Mesenchymal stem cell (in vitro differentiated cells and primary cell): ENCODE data around the gene IFI44.

ENCODE experiments used
- DNase-seq: peaks from one replicate; pipeline ENCODE4 v3.0.0-alpha.2; 2013
- H2AFZ ChIP-seq: one replicate; pipeline ENCODE4 v1.6.1; 2013; ENCODE audit warnings: low read depth, mild to moderate bottlenecking, control low read depth, inconsistent platforms, low read length, moderate library complexity
- H2AK5ac ChIP-seq: 2 replicates; pipeline ENCODE4 v1.6.1; 2013; ENCODE audit warnings: low read length, moderate library complexity, mild to moderate bottlenecking, inconsistent platforms; ENCODE audit not compliant: severe bottlenecking
- H2BK120ac ChIP-seq: one replicate; pipeline ENCODE4 v1.6.1; 2013; ENCODE audit warnings: low read depth, mild to moderate bottlenecking, inconsistent platforms, low read length, moderate library complexity
- H2BK12ac ChIP-seq, 2 experiments: one replicate each; pipeline ENCODE4 v1.6.1; 2013; ENCODE audit warnings: inconsistent platforms in 2 of 2, low read length in 2 of 2, mild to moderate bottlenecking in 2 of 2, moderate library complexity in 2 of 2, control low read depth in 1 of 2
- H2BK15ac ChIP-seq: one replicate; pipeline ENCODE4 v1.6.1; 2013; ENCODE audit warnings: mild to moderate bottlenecking, low read depth, inconsistent platforms; ENCODE audit not compliant: poor library complexity, severe bottlenecking
- H2BK5ac ChIP-seq: 2 replicates; pipeline ENCODE4 v1.6.1; 2013; ENCODE audit warnings: low read depth, mild to moderate bottlenecking, low read length, control low read depth, inconsistent platforms; ENCODE audit not compliant: poor library complexity, severe bottlenecking
- H3K14ac ChIP-seq, 2 experiments: one replicate each; pipeline ENCODE4 v1.6.1; 2013; ENCODE audit warnings: inconsistent platforms in 2 of 2, low read length in 2 of 2, control low read depth in 1 of 2, mild to moderate bottlenecking in 1 of 2, moderate library complexity in 1 of 2
- H3K18ac ChIP-seq, 2 experiments: one replicate each; pipeline ENCODE4 v1.6.1; 2013; ENCODE audit warnings: inconsistent platforms in 2 of 2, low read length in 2 of 2, control low read depth in 1 of 2, low read depth in 1 of 2, mild to moderate bottlenecking in 1 of 2
- H3K23ac ChIP-seq, 2 experiments: one replicate each; pipeline ENCODE4 v1.6.1; 2013; ENCODE audit warnings: inconsistent platforms in 2 of 2, low read length in 2 of 2, mild to moderate bottlenecking in 2 of 2, moderate library complexity in 2 of 2, control low read depth in 1 of 2
- H3K27ac ChIP-seq: 2 replicates; pipeline ENCODE4 v1.5.1; 2013; ENCODE audit warnings: mild to moderate bottlenecking, moderate library complexity, low read length, control low read depth, inconsistent platforms; ENCODE audit not compliant: poor library complexity, severe bottlenecking
- H3K27me3 ChIP-seq, 2 experiments: 2 replicates each; pipeline versions ENCODE4 v1.6.1 to v1.7.0; 2013; ENCODE audit warnings: low read length in 2 of 2, mild to moderate bottlenecking in 2 of 2, moderate library complexity in 2 of 2, control low read depth in 1 of 2, inconsistent platforms in 1 of 2; ENCODE audit not compliant: control insufficient read depth in 1 of 2, insufficient read depth in 1 of 2
- H3K36me3 ChIP-seq, 2 experiments: 2 replicates each; pipeline versions ENCODE4 v1.6.1 to v1.7.0; 2013; ENCODE audit warnings: low read length in 2 of 2, control low read depth in 1 of 2, inconsistent platforms in 1 of 2, low read depth in 1 of 2, mild to moderate bottlenecking in 1 of 2; ENCODE audit not compliant: insufficient read depth in 2 of 2, control insufficient read depth in 1 of 2
- H3K4ac ChIP-seq, 2 experiments: one replicate each; pipeline ENCODE4 v1.6.1; 2013; ENCODE audit warnings: inconsistent platforms in 2 of 2, low read length in 2 of 2, mild to moderate bottlenecking in 2 of 2, moderate library complexity in 2 of 2, control low read depth in 1 of 2, low read depth in 1 of 2
- H3K4me1 ChIP-seq: 2 replicates; pipeline ENCODE4 v1.6.1; 2013; ENCODE audit warnings: low read depth, low read length, control low read depth; ENCODE audit not compliant: control insufficient read depth, insufficient read depth
- H3K4me2 ChIP-seq: 2 replicates; pipeline ENCODE4 v1.6.1; 2013; ENCODE audit warnings: low read length, mild to moderate bottlenecking, inconsistent platforms; ENCODE audit not compliant: poor library complexity, severe bottlenecking
- H3K4me3 ChIP-seq, 2 experiments: 2 replicates each; pipeline versions ENCODE4 v1.5.1 to v1.7.0; 2013; ENCODE audit warnings: low read length in 2 of 2, mild to moderate bottlenecking in 2 of 2, control low read depth in 1 of 2, low read depth in 1 of 2; ENCODE audit not compliant: insufficient read depth in 1 of 2
- H3K79me1 ChIP-seq: replicated peaks from 2 replicates; pipeline ENCODE4 v1.6.1; 2013; ENCODE audit warnings: mild to moderate bottlenecking, control low read depth, low read length, inconsistent platforms; ENCODE audit not compliant: poor library complexity, severe bottlenecking
- H3K9ac ChIP-seq: 2 replicates; pipeline ENCODE4 v1.7.0; 2013; ENCODE audit warnings: mild to moderate bottlenecking, low read length, moderate library complexity
- H3K9me3 ChIP-seq: 2 replicates; pipeline ENCODE4 v1.7.0; 2013; ENCODE audit warnings: mild to moderate bottlenecking, low read length; ENCODE audit not compliant: control insufficient read depth
- H4K8ac ChIP-seq: one replicate; pipeline ENCODE4 v1.6.1; 2013; ENCODE audit warnings: inconsistent platforms, mild to moderate bottlenecking, low read length, moderate library complexity
- H4K91ac ChIP-seq: one replicate; pipeline ENCODE4 v1.6.1; 2013; ENCODE audit warnings: mild to moderate bottlenecking, low read length, inconsistent platforms
- WGBS: methylation state at CpG from one replicate; pipeline ENCODE4 v1.1.7; 2013; ENCODE audit warnings: mixed read lengths; 5-methylcytosine and 5-hydroxymethylcytosine counted together

IFI44 gene

DNA sequence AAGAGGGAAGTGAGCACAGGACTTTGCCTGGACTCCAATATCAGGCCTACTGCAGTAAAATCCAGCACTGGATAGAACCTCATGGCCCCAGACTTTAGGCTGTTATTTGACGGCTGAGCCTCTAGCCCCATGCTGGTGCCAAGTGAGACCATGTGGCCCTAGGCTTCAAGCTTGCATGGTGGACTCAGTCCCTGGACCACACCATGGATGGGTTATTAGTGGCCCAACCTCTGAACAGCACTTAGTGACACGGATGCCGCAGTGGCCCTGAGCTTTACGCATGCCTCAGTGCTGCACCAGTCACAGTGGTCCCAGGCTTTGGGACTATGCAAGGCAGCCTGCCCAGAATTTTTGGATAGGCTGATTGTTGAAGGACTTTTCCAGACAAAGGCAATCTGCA is 16.4 kb upstream of the IFI44 start:
- Histone ChIP-seq H2BK5ac (no peak overlapping the region), H4K91ac (no peak overlapping the region), H3K23ac (no peak overlapping the region), H3K4me2 (no peak overlapping the region), H3K27me3 (no peaks in the 10 kb centered on the region), H4K8ac (no peak overlapping the region), H3K4me1 (no peaks in the 10 kb centered on the region), H3K4ac (no peak overlapping the region), H3K36me3 (peaks cover 0 to 9% of the 10 kb centered on the region in 2 experiments), H2BK15ac (no peak overlapping the region), H3K27ac (no peak overlapping the region), H2AK5ac (no peak overlapping the region), H2BK120ac (no peak overlapping the region), H3K4me3 (no peak overlapping the region), H3K9ac (no peak overlapping the region), H2BK12ac (no peak overlapping the region), H3K79me1 (no peaks in the 10 kb centered on the region), H3K9me3 (no peaks in the 10 kb centered on the region), H3K14ac (no peak overlapping the region), H3K18ac (no peak overlapping the region), H2AFZ (no peak overlapping the region)
- 88% methylated on average over 4 of the region's 4 CpGs for WGBS
- DNase-seq, result no peak

DNA sequence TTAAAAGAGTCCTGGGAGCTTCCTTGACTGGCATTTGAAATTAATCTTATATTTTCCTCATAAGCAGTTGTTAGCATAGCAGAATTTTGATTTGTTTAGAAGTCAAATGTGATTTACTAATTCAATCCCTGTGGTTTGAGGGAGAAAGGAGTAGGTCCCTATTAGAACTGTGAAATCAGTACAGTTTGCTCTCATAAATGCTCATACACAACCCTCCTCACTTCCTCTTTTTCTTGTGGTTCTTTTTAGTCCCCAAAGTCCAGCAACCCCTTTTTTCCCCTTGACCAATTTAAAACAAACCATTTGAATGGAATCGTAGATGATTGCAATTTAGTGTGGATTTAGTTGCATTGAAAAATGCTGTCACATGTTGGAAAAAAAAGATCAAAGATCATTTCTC is 9.2 kb upstream of the IFI44 start:
- Histone ChIP-seq H3K36me3 (peaks cover 0 to 8% of the 10 kb centered on the region in 2 experiments), H2BK5ac (no peak overlapping the region), H3K9ac (no peak overlapping the region), H3K79me1 (no peaks in the 10 kb centered on the region), H4K91ac (no peak overlapping the region), H3K27me3 (no peaks in the 10 kb centered on the region), H4K8ac (no peak overlapping the region), H3K18ac (no peak overlapping the region), H3K4me1 (no peaks in the 10 kb centered on the region), H3K9me3 (peaks cover 4% of the 10 kb centered on the region), H2BK15ac (no peak overlapping the region), H3K4me3 (no peak overlapping the region), H3K23ac (no peak overlapping the region), H3K4ac (no peak overlapping the region), H2AFZ (no peak overlapping the region), H3K27ac (no peak overlapping the region), H3K4me2 (no peak overlapping the region), H2AK5ac (no peak overlapping the region), H2BK12ac (no peak overlapping the region), H2BK120ac (no peak overlapping the region), H3K14ac (no peak overlapping the region)
- no peak for DNase-seq
- WGBS, result no CpG with 5 or more reads among the region's 1 CpG

GRCh38 chr1:78641558-78641957 is 8.1 kb upstream of the IFI44 start:
- H3K18ac ChIP-seq, result no peak overlapping the region
- H2BK120ac ChIP-seq, result no peak overlapping the region
- no peak overlapping the region for H3K9ac ChIP-seq
- H4K8ac ChIP-seq, result no peak overlapping the region
- H2BK15ac ChIP-seq, result no peak overlapping the region
- no peaks in the 10 kb centered on the region for H3K27me3 ChIP-seq
- no peak overlapping the region for H3K4me3 ChIP-seq
- H2BK5ac ChIP-seq, result no peak overlapping the region
- H3K4me2 ChIP-seq, result no peak overlapping the region
- peaks cover 0 to 8% of the 10 kb centered on the region in 2 experiments for H3K36me3 ChIP-seq
- WGBS, result 80% methylated on average over 4 of the region's 4 CpGs
- no peak overlapping the region for H3K14ac ChIP-seq
- DNase-seq, result no peak
- H4K91ac ChIP-seq, result no peak overlapping the region
- H3K27ac ChIP-seq, result no peak overlapping the region
- no peak overlapping the region for H3K4ac ChIP-seq
- no peaks in the 10 kb centered on the region for H3K4me1 ChIP-seq
- peaks cover 4% of the 10 kb centered on the region for H3K9me3 ChIP-seq
- no peak overlapping the region for H2AK5ac ChIP-seq
- H2BK12ac ChIP-seq, result no peak overlapping the region
- no peak overlapping the region for H3K23ac ChIP-seq
- no peaks in the 10 kb centered on the region for H3K79me1 ChIP-seq
- H2AFZ ChIP-seq, result no peak overlapping the region

DNA sequence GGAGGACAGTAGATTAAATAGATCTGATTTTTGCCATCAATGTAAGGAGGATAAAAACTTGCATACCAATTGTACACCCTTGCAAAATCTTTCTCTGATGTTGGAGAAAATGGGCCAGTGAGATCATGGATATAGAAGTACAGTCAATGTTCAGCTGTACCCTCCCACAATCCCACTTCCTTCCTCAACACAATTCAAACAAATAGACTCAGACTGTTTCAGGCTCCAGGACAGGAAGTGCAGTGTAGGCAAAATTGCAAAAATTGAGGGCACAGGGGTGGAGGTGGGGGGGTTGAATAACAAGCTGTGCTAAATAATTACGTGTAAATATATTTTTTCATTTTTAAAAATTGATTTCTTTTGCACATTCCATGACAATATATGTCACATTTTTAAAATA is 3.9 kb upstream of the IFI44 start:
- no peak overlapping the region for H3K14ac ChIP-seq
- no peaks in the 10 kb centered on the region for H3K4me1 ChIP-seq
- no peak overlapping the region for H2BK12ac ChIP-seq
- peaks cover 0 to 6% of the 10 kb centered on the region in 2 experiments for H3K36me3 ChIP-seq
- no peak for DNase-seq
- peaks cover 4% of the 10 kb centered on the region for H3K9me3 ChIP-seq
- H3K79me1 ChIP-seq, result no peaks in the 10 kb centered on the region
- H2AK5ac ChIP-seq, result no peak overlapping the region
- no peak overlapping the region for H3K27ac ChIP-seq
- no peak overlapping the region for H3K23ac ChIP-seq
- no peaks in the 10 kb centered on the region for H3K27me3 ChIP-seq
- no peak overlapping the region for H3K9ac ChIP-seq
- H2BK5ac ChIP-seq, result no peak overlapping the region
- no peak overlapping the region for H2AFZ ChIP-seq
- no peak overlapping the region for H3K4me3 ChIP-seq
- no peak overlapping the region for H4K8ac ChIP-seq
- no peak overlapping the region for H2BK120ac ChIP-seq
- WGBS, result no CpG with 5 or more reads among the region's 1 CpG
- H3K4me2 ChIP-seq, result no peak overlapping the region
- no peak overlapping the region for H2BK15ac ChIP-seq
- no peak overlapping the region for H4K91ac ChIP-seq
- no peak overlapping the region for H3K4ac ChIP-seq
- H3K18ac ChIP-seq, result no peak overlapping the region
